Body of pancreas (tissue), 4 donors: ENCODE measurements around the gene TCFL5. TPM values are rescaled to one million over a fixed set of nuclear protein-coding genes. Genes with fewer than 3 reads are reported as not detected.

ENCODE experiments used
- ATAC-seq: fragments of 150-250 bp; one replicate; pipeline ENCODE4 v1.9.1; 2016
- DNase-seq, 4 donors: peaks; one replicate each; pipeline ENCODE4 v3.0.0-alpha.2; 2019
- H3K27ac ChIP-seq, 4 donors: fragments of 200-600 bp; sonication (generic); 1 replicate in 3 of 4; 2 replicates in 1 of 4; pipeline versions ENCODE4 v1.5.1 to v1.6.1; 2016 to 2019; ENCODE audit warnings: mild to moderate bottlenecking in 1 of 4, mixed read lengths in 1 of 4, moderate library complexity in 1 of 4
- H3K27me3 ChIP-seq, 2 donors: fragments of 200-600 bp; sonication (generic); one replicate each; pipeline ENCODE4 v1.6.0; 2016; ENCODE audit warnings: mild to moderate bottlenecking in 1 of 2
- H3K36me3 ChIP-seq, 2 donors: fragments of 200-600 bp; sonication (generic); replicated peaks in 1 of 2; 2 replicates each; pipeline ENCODE4 v1.5.1; 2016; ENCODE audit warnings: low read depth in 2 of 2; ENCODE audit not compliant: insufficient read depth in 1 of 2
- H3K4me1 ChIP-seq: fragments of 200-600 bp; sonication (generic); one replicate; pipeline ENCODE4 v1.6.0; 2016
- H3K4me3 ChIP-seq, 2 donors: fragments of 200-600 bp; sonication (generic); 1 replicate in 1 of 2; 2 replicates in 1 of 2; pipeline ENCODE4 v1.5.1; 2016 to 2019
- H3K9me3 ChIP-seq, 3 donors: fragments of 200-600 bp; sonication (generic); 1 replicate in 2 of 3; 2 replicates in 1 of 3; pipeline ENCODE4 v1.5.1; 2016
- CTCF ChIP-seq, 7 experiments: fragments of 450-650 bp in 4 of 7; fragments of 200-600 bp in 3 of 7; sonication (generic) in 3 of 7; IDR thresholded peaks; one replicate each; pipeline ENCODE4 v1.5.1; 2016 to 2019; ENCODE audit warnings: antibody characterized with exemption in 7 of 7
- POLR2A ChIP-seq, 3 donors: fragments of 450-650 bp; IDR thresholded peaks; one replicate each; pipeline ENCODE4 v1.6.1; 2016; ENCODE audit warnings: antibody characterized with exemption in 3 of 3, mild to moderate bottlenecking in 2 of 3
- WGBS, 2 donors: methylation state at CpG; one replicate each; pipeline ENCODE4 v1.1.5; 2017; 5-methylcytosine and 5-hydroxymethylcytosine counted together
- intact Hi-C: fragments of 100-400 bp; cut with DNase I; formaldehyde crosslinking; loops from one replicate; pipeline ENCODE4 v1.15.1; 2023
- total RNA-seq, 2 donors: library from RNA; depleted of rRNA; stranded (reverse); fragments of >200 nt; gene quantifications; one replicate each; pipeline ENCODE4 v1.1.0, GENCODE V29; 2016

TCFL5 gene
- total RNA-seq, 2 donors from 2014 or later, result 2.0 to 7.5 TPM

GRCh38 chr20:62805155-62805710 is 56.4 kb downstream of the TCFL5 start:
- TF ChIP-seq CTCF (IDR thresholded peaks at IDR 0.05), result no peak
- TF ChIP-seq POLR2A (IDR thresholded peaks at IDR 0.05), result no peak
- DNase-seq (peak in 3 of 4 donors; percentile 37 to 45 (median 43)), ATAC-seq (peak; percentile 30)
- no peaks in the 10 kb centered on the region for H3K9me3 ChIP-seq
- peaks cover 10 to 12% of the 10 kb centered on the region in 2 donors for H3K36me3 ChIP-seq
- peak overlapping the region; percentile 8 to 81 (median 74) for H3K27ac ChIP-seq
- WGBS, 2 donors, result 1% methylated on average over 57 of the region's 58 CpGs; no CpG with 5 or more reads in 1 of the 2 donors
- no peaks in the 10 kb centered on the region for H3K27me3 ChIP-seq
- peak overlapping the region; percentile 88 to 93 for H3K4me3 ChIP-seq
- intact Hi-C loops, result no loop called here
- peaks cover 24% of the 10 kb centered on the region for H3K4me1 ChIP-seq

GRCh38 chr20:62804627-62805154 is 56.9 kb downstream of the TCFL5 start, which contains the start of gene OGFR:
TSS of gene OGFR (plus strand) at chr20:62804835. CDS start at chr20:62804860, 25 bp downstream.
- Histone ChIP-seq H3K4me1 (peaks cover 24% of the 10 kb centered on the region), H3K36me3 (peaks cover 7 to 11% of the 10 kb centered on the region in 2 donors), H3K27me3 (no peaks in the 10 kb centered on the region), H3K9me3 (no peaks in the 10 kb centered on the region), H3K27ac (peak within 1 kb of the TSS; percentile 8 to 81 (median 74)), H3K4me3 (peak within 1 kb of the TSS; percentile 88 to 93)
- no peak for TF ChIP-seq CTCF (IDR thresholded peaks at IDR 0.05)
- TF ChIP-seq POLR2A (IDR thresholded peaks at IDR 0.05), result peak in 1 of 3 donors; percentile 46
- intact Hi-C loops, result no loop called here
- WGBS, 2 donors, result 0% methylated on average over 50 of the region's 77 CpGs; no CpG with 5 or more reads in 1 of the 2 donors
- peak; percentile 55 to 66 (median 58) for DNase-seq
- peak; percentile 61 for ATAC-seq

- H3K4me3 ChIP-seq, result peak overlapping the region; percentile 88 to 93
- ATAC-seq, result no peak
- peaks cover 1 to 8% of the 10 kb centered on the region in 2 donors for H3K36me3 ChIP-seq
- intact Hi-C loops, result no loop called here
- peaks cover 24% of the 10 kb centered on the region for H3K4me1 ChIP-seq
- H3K9me3 ChIP-seq, result no peaks in the 10 kb centered on the region
- TF ChIP-seq POLR2A (IDR thresholded peaks at IDR 0.05) (no peak), CTCF (IDR thresholded peaks at IDR 0.05) (no peak)
- H3K27me3 ChIP-seq, result no peaks in the 10 kb centered on the region
- peak overlapping the region in 3 of 4 donors; percentile 13 to 81 (median 75) for H3K27ac ChIP-seq
- DNase-seq, result no peak
- WGBS, 2 donors, result 22 to 28% methylated on average over 15 to 25 of the region's 25 CpGs
Observed at GRCh38 chr20:62804021-62804626, 57.5 kb downstream of the TCFL5 start.

- Histone ChIP-seq H3K27me3 (no peaks in the 10 kb centered on the region), H3K4me3 (no peak overlapping the region), H3K36me3 (peaks cover 0 to 13% of the 10 kb centered on the region in 2 donors), H3K4me1 (peaks cover 35% of the 10 kb centered on the region), H3K9me3 (no peaks in the 10 kb centered on the region), H3K27ac (no peak overlapping the region)
- no peak for ATAC-seq
- no peak for DNase-seq
- intact Hi-C loops, result no loop called here
- TF ChIP-seq POLR2A (IDR thresholded peaks at IDR 0.05) (no peak), CTCF (IDR thresholded peaks at IDR 0.05) (no peak)
- 73 to 78% methylated on average over 21 to 22 of the region's 22 CpGs for WGBS, 2 donors
Observed at GRCh38 chr20:62802026-62802712, 59.5 kb downstream of the TCFL5 start.
